Measurements from ENCODE around the gene CACNA1G.

The CACNA1G gene

DNA sequence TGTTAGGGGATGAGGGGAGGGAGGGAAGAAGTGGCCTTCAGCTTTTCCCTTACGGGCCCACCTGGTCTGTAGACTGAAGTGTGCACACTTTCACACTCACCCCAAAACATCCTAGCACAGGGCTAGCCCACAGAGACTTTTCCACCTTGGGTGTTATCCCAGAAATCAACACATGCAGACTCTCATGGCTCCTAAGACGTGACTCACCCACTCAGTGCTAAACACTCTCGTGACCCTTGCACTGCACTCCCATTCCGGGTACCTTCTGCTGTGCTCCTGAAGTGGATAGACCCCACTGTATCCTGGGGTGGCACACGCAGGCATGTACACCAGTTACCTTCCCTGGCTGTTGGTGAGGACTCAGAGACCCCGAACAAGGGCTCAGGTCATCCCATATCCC is 51.1 kb downstream of the CACNA1G start:
- TF ChIP-seq, protein P1, sequence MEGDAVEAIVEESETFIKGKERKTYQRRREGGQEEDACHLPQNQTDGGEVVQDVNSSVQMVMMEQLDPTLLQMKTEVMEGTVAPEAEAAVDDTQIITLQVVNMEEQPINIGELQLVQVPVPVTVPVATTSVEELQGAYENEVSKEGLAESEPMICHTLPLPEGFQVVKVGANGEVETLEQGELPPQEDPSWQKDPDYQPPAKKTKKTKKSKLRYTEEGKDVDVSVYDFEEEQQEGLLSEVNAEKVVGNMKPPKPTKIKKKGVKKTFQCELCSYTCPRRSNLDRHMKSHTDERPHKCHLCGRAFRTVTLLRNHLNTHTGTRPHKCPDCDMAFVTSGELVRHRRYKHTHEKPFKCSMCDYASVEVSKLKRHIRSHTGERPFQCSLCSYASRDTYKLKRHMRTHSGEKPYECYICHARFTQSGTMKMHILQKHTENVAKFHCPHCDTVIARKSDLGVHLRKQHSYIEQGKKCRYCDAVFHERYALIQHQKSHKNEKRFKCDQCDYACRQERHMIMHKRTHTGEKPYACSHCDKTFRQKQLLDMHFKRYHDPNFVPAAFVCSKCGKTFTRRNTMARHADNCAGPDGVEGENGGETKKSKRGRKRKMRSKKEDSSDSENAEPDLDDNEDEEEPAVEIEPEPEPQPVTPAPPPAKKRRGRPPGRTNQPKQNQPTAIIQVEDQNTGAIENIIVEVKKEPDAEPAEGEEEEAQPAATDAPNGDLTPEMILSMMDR (IDR thresholded peaks at IDR 0.05; ENCODE audit: borderline replicate concordance, control extremely low read depth, extremely low read depth, insufficient read depth, missing control alignments) = no peak
- DNase-seq (ENCODE audit: low spot score) = no peak
- in situ Hi-C loops (cut with MboI; ENCODE audit: low sequenced_read_pairs, unreplicated experiment) = loop anchor here (10.0 kb wide), 1 partner anchor 57 kb away; no protein-coding TSS in a partner anchor

DNA sequence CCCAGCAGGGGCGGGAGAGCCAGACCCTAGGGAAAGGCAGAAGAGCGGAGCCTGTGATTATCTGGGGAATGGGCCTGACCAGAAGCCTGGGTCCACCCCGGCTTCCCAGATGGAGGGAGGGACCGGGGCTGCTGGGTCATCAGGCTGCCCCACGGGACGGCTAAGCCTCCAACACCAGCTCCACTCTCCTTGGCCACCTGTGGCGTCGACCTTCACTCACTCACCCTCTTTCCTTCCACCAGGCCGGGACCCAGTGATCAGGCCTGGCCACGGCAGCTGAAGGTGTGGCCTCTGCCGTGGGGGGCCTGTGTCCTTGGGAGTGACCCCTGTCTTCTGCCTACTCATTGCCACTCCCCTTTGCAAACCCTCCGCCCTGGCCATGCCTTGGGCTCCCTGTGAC is 51.8 kb downstream of the CACNA1G start:
- in situ Hi-C loops (cut with MboI; ENCODE audit: low sequenced_read_pairs, unreplicated experiment) = loop anchor here (10.0 kb wide), 1 partner anchor 57 kb away; no protein-coding TSS in a partner anchor
- TF ChIP-seq, protein P1 (IDR thresholded peaks at IDR 0.05; ENCODE audit: borderline replicate concordance, control extremely low read depth, extremely low read depth, insufficient read depth, missing control alignments) = no peak
- no peak for DNase-seq (ENCODE audit: low spot score)

DNA sequence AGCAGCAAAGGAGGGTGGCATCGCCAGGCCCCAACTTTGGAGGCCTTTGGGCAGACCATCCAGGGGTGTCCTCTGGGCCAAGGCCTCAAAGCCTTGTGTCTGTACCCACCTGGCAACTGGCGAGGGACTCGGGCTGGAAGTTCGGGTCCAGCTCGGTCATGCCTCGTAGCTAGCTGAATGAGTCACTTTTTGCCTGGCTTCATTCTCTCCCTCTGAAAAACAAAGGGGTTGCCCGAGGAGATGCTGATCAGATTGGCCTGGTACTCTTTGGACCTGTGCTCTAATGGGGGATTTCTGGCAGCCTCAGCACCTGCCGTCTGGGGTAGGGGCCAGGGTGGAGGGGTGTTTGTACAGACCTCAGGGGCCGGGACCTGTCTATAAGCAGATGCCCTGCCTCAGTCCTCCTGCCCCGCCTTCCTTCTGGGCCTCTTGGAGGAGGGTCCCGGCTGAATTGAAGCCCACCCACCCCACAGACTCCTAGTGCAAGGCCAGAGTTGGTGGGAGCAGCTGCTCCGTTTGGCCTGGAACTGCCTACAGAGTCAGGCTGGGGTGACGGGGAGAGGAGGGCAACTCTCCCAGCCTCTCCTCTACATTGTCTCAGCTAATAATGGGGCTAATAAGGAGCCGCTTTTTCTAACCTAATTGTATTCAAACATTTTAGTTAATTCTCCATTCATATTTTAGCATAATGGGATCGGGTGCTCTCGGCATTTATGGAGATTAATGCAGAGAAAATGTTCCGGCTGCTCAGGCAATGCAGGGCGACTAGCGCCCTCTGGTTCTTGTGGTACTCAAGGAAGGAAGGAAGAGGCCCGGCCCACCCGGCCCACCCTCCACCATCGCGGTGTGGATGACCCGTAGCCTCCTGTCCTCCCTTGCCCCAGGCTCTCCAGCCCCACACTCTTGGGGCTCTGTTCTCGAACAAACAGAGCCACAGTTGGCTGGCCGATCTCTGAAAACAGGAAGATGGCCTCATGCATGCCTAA is 52.8 kb downstream of the CACNA1G start:
- in situ Hi-C loops (cut with MboI; ENCODE audit: low sequenced_read_pairs, unreplicated experiment) = loop anchor here (10.0 kb wide), 1 partner anchor 58 kb away; no protein-coding TSS in a partner anchor
- TF ChIP-seq, protein P1 (IDR thresholded peaks at IDR 0.05; ENCODE audit: borderline replicate concordance, control extremely low read depth, extremely low read depth, insufficient read depth, missing control alignments) = no peak
- DNase-seq (ENCODE audit: low spot score) = no peak

DNA sequence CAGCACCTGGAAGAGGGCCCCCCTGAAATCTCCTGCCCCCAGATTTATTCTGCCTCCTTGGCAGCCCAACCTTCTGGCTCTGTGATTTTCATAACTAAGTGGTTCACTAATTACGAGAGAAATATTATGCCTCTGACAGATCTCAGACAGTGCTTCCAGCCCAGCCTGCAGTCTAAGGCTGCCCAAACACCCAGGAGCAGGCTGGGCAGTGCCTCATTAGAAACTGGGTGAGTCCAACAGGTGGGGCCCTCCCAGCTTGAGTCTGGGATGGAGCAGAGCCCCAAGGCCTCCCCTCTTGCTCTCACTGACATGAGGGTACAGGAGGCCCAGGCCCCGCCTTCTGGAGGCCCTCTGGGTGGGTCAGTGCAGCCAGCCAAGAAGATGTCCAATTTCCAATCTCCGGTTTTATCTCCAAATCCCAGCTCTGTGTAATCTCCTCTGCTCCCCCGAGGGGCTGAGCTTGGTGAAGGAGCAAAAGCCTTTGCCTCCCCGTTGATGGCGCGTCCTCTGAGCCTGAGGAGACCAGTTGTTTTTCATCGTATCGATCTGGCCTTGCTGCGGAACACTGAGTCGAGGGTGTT is 54.0 kb downstream of the CACNA1G start:
- DNase-seq (ENCODE audit: low spot score) = no peak
- in situ Hi-C loops (cut with MboI; ENCODE audit: low sequenced_read_pairs, unreplicated experiment) = loop anchor here (10.0 kb wide), 1 partner anchor 60 kb away; no protein-coding TSS in a partner anchor
- TF ChIP-seq, protein P1 (IDR thresholded peaks at IDR 0.05; ENCODE audit: borderline replicate concordance, control extremely low read depth, extremely low read depth, insufficient read depth, missing control alignments) = no peak

DNA sequence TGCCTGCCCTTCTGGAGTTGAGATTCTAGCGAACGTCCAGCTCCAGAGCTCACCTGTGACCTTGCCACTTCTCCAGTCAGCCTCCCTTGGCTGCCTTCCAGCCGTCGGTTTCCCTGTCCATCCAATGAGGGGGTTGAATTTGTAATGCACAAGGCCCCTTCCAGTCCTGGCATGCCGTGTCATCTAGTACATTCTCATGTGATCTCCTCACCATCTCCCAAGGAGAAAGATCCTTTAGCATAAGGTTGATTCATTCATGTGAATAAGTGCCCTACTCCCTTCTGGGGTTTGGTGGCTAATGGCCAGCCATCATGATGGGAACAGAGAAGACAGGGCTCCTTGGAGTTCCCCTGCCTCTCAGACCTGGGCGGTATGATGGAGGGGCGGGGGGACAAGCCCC is 55.3 kb downstream of the CACNA1G start:
- in situ Hi-C loops (cut with MboI; ENCODE audit: low sequenced_read_pairs, unreplicated experiment) = loop anchor here (10.0 kb wide), 1 partner anchor 61 kb away; no protein-coding TSS in a partner anchor
- no peak for DNase-seq (ENCODE audit: low spot score)
- TF ChIP-seq, protein P1 (IDR thresholded peaks at IDR 0.05; ENCODE audit: borderline replicate concordance, control extremely low read depth, extremely low read depth, insufficient read depth, missing control alignments) = no peak

DNA sequence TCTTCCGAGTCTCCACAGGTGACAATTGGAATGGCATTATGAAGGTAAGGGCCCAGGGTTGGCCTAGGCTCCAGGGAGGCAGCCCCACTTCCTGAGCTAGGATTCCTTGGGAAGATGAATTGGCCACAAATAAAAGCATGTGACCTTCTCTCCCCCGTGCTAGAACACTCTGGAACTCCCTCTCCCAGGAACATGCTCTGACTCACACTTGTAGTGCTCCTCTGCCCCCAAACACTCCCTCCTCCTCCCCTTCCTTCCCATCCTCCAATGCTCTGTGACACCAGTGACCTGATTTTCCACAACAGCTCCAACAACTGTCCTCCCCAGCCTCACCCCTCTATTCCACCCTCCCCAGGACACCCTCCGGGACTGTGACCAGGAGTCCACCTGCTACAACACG is 57.8 kb downstream of the CACNA1G start:
- in situ Hi-C loops (cut with MboI; ENCODE audit: low sequenced_read_pairs, unreplicated experiment) = loop anchor here (10.0 kb wide), 1 partner anchor 63 kb away; no protein-coding TSS in a partner anchor
- no peak for DNase-seq (ENCODE audit: low spot score)

More for the DNA sequence above, 57.8 kb downstream of the CACNA1G start:
- TF ChIP-seq, protein P1 (IDR thresholded peaks at IDR 0.05; ENCODE audit: borderline replicate concordance, control extremely low read depth, extremely low read depth, insufficient read depth, missing control alignments) = no peak
